Cerebellar cortex (tissue), 1 donor: ENCODE results near the gene VTI1B.
"Not testable (repeated sequence)": the region's sequence is repeated elsewhere in the genome, so short reads cannot be mapped to it uniquely, and the experiment has no call there.

Experiments
- DNase-seq: peaks from one replicate; pipeline ENCODE4 v3.0.0-alpha.2; 2015; ENCODE audit warnings: low spot score

The VTI1B gene

GRCh38 chr14:67630186-67630585, 44.2 kb downstream of the VTI1B start:
- DNase-seq = no peak

GRCh38 chr14:67627519-67627918, 46.9 kb downstream of the VTI1B start:
- no peak for DNase-seq

- not testable (repeated sequence) for DNase-seq
Measured at GRCh38 chr14:67626131-67626530, 48.3 kb downstream of the VTI1B start.

- DNase-seq = no peak
Measured at GRCh38 chr14:67623114-67623513, 51.3 kb downstream of the VTI1B start.

- peak; percentile 40 for DNase-seq
Measured at GRCh38 chr14:67622675-67623074, 51.8 kb downstream of the VTI1B start.

- DNase-seq = peak; percentile 82
Measured at GRCh38 chr14:67620217-67620785, 54.1 kb downstream of the VTI1B start.

GRCh38 chr14:67619446-67620216, 54.8 kb downstream of the VTI1B start, which contains the start of gene ARG2:
Gene ARG2, plus strand, starts transcription at chr14:67619920. Its CDS starts 58 bp downstream, at chr14:67619978.
- peak; percentile 99 for DNase-seq

- DNase-seq = peak; percentile 65
Measured at GRCh38 chr14:67618617-67619063, 55.8 kb downstream of the VTI1B start.

GRCh38 chr14:67610491-67610890, 63.9 kb downstream of the VTI1B start:
- DNase-seq = no peak

GRCh38 chr14:67609642-67610310, 64.7 kb downstream of the VTI1B start:
- DNase-seq = no peak

- DNase-seq = no peak
Measured at GRCh38 chr14:67607646-67608045, 66.8 kb downstream of the VTI1B start.

- DNase-seq = no peak
Measured at GRCh38 chr14:67602995-67603545, 71.4 kb downstream of the VTI1B start.

GRCh38 chr14:67602076-67602475, 72.4 kb downstream of the VTI1B start:
- no peak for DNase-seq

GRCh38 chr14:67600562-67600974, 73.9 kb downstream of the VTI1B start:
- DNase-seq = not testable (repeated sequence)

- DNase-seq = peak; percentile 86
Measured at GRCh38 chr14:67599698-67600561, 74.5 kb downstream of the VTI1B start, which contains the start of gene PIGH. Gene PIGH, minus strand, starts transcription at chr14:67600268. Its CDS starts 65 bp downstream, at chr14:67600203.
